Astrocyte (in vitro differentiated cells and primary cell): Measurements from ENCODE around the gene CYTH4.

Experiments
- CTCF ChIP-seq: IDR thresholded peaks from 2 replicates; pipeline ENCODE4 v1.5.1; 2011; ENCODE audit warnings: low read depth, mild to moderate bottlenecking, inconsistent platforms, low read length, moderate library complexity; ENCODE audit not compliant: insufficient read depth
- EZH2 ChIP-seq: IDR thresholded peaks from 2 replicates; pipeline ENCODE4 v1.6.1; 2012; ENCODE audit warnings: mild to moderate bottlenecking, low read length, inconsistent platforms; ENCODE audit not compliant: insufficient read depth

GRCh38 chr22:37274380-37274862 lies 7.9 kb upstream of the CYTH4 start:
- TF ChIP-seq CTCF (no peak), EZH2 (no peak)
